HUES6 (cell line): ENCODE measurements around the gene PSMB10.
A peak's percentile ranks its signal among the peaks of the same experiment; 100 is the strongest.
"Not testable (repeated sequence)": the region's sequence is repeated elsewhere in the genome, so short reads cannot be mapped to it uniquely, and the experiment has no call there.

ENCODE experiments used
- H3K27ac ChIP-seq: 2 replicates; pipeline ENCODE4 v1.7.0; 2013; ENCODE audit warnings: low read depth, mild to moderate bottlenecking, low read length, inconsistent platforms
- H3K27me3 ChIP-seq: 2 replicates; pipeline ENCODE4 v1.6.1; 2013; ENCODE audit warnings: low read length; ENCODE audit not compliant: control insufficient read depth, insufficient read depth
- H3K36me3 ChIP-seq: 2 replicates; pipeline ENCODE4 v1.6.1; 2013; ENCODE audit warnings: low read length; ENCODE audit not compliant: control insufficient read depth, insufficient read depth
- H3K4me1 ChIP-seq: 2 replicates; pipeline ENCODE4 v1.6.1; 2013; ENCODE audit warnings: low read length; ENCODE audit not compliant: control insufficient read depth, insufficient read depth
- H3K4me3 ChIP-seq: 2 replicates; pipeline ENCODE4 v1.5.1; 2013; ENCODE audit warnings: low read depth, low read length
- H3K9ac ChIP-seq: one replicate; pipeline ENCODE4 v1.6.1; 2013; ENCODE audit warnings: mild to moderate bottlenecking, low read length
- H3K9me3 ChIP-seq: 2 replicates; pipeline ENCODE4 v1.6.1; 2013; ENCODE audit warnings: low read depth, low read length; ENCODE audit not compliant: control insufficient read depth, insufficient read depth

The PSMB10 gene

GRCh38 chr16:67917852-67918236, 18.8 kb downstream of the PSMB10 start:
- Histone ChIP-seq H3K9ac (no peak overlapping the region), H3K27ac (peak overlapping the region; percentile 9; the same call in 1 of the 2 replicates), H3K36me3 (peaks cover 13% of the 10 kb centered on the region)

DNA sequence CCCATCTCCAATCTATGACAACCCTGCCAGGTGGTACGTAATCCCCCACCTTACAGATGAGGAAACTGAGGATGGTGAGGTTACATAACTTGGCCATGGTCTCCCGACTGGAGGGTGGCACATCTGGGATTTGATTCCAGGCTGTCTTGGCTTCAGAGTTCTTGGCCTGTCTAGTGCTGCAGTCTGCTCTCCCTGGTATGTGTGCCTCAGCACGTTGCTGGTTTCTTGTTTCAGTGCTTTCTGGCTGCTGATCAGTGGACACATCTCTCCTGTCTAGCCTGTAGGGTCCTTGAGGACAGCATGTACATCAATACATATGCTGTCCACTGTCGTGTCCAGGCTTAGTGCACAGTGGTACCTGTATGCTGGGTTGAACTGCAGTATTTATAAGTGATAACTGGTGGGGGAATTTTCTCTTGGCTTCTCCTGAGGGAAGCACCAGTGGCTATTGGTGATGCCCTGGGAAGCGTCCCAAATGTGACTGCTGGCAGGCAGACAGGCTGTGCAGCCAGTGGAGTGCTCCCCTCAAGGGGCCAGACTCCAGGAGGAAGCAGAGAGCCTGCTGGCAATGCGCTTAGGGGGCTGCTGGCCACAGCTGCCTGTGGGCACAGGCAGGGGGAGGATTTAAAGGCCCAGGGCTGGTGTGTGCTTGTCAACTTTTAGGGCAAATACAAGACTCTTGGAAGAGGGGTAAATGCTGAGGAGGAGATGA, 19.4 kb downstream of the PSMB10 start:
- Histone ChIP-seq H3K4me1 (peaks cover 32% of the 10 kb centered on the region), H3K9me3 (no peaks in the 10 kb centered on the region), H3K4me3 (no peak overlapping the region), H3K27me3 (no peaks in the 10 kb centered on the region), H3K27ac (peak overlapping the region; percentile 9; the same call in 1 of the 2 replicates), H3K36me3 (peaks cover 13% of the 10 kb centered on the region), H3K9ac (no peak overlapping the region)

More at GRCh38 chr16:67917852-67918236, 18.8 kb downstream of the PSMB10 start:
- no peak overlapping the region for H3K4me3 ChIP-seq
- H3K9me3 ChIP-seq, result no peaks in the 10 kb centered on the region
- no peaks in the 10 kb centered on the region for H3K27me3 ChIP-seq
- H3K4me1 ChIP-seq, result peaks cover 32% of the 10 kb centered on the region

DNA sequence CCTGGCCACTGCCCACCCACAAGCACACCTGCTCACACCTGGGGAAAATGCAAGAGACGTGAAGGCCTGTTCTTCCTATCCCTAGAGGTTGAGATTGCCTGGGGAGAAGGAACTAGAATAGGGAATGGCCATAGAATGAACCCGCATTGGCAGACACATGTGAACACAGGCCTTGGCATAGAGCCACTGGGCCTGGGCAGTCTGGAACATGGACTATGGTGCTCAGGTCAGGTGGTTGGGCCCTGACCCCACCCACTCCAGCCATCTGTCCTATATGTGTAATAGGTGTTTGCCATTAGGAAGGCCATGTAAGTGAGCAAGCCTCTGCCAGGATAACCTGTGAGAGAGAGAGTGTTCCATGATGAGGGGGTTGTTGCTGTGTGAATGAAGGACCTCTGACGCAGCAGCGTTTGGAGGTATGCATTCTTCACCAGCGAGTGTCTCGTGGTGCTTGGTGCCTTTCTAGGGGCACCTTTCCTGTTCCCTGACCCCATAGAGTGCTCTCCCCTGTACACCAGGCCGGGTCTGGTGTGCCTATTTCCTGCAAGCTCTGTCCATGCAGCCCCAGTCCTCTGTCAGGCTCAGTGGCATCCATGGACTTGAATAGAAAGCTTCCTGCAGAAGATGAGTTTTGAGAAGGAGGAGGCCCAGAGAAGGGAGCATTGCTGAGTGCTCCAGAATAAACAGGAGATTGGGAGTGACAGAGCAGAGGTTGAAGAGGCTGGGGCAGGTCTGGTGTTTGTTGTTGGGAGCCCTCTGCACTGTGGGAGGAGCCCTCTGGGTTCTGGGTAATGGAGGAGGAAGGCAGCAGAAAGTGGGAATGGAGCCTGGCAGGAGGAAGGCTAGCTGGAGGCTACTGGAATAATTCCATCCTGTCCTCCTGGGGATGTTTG, 20.6 kb downstream of the PSMB10 start:
- H3K9ac ChIP-seq, result peak overlapping the region; percentile 34
- H3K27ac ChIP-seq, result no peak overlapping the region
- no peaks in the 10 kb centered on the region for H3K9me3 ChIP-seq
- H3K4me1 ChIP-seq, result peaks cover 32% of the 10 kb centered on the region
- no peak overlapping the region for H3K4me3 ChIP-seq
- H3K36me3 ChIP-seq, result peaks cover 19% of the 10 kb centered on the region
- no peaks in the 10 kb centered on the region for H3K27me3 ChIP-seq

GRCh38 chr16:67915496-67915769, 21.2 kb downstream of the PSMB10 start:
- Histone ChIP-seq H3K9ac (peak overlapping the region; percentile 62), H3K4me1 (peaks cover 32% of the 10 kb centered on the region), H3K36me3 (peaks cover 19% of the 10 kb centered on the region)
- not testable (repeated sequence) for H3K4me3 ChIP-seq, H3K27me3 ChIP-seq, H3K27ac ChIP-seq, H3K9me3 ChIP-seq

- peak overlapping the region; percentile 62 for H3K9ac ChIP-seq
- H3K4me3 ChIP-seq, result no peak overlapping the region
- H3K4me1 ChIP-seq, result peaks cover 32% of the 10 kb centered on the region
- H3K9me3 ChIP-seq, result no peaks in the 10 kb centered on the region
- no peaks in the 10 kb centered on the region for H3K27me3 ChIP-seq
- H3K27ac ChIP-seq, result peak overlapping the region; percentile 12; the same call in 1 of the 2 replicates
- peaks cover 22% of the 10 kb centered on the region for H3K36me3 ChIP-seq
Measured at GRCh38 chr16:67914758-67915495, 21.7 kb downstream of the PSMB10 start.

GRCh38 chr16:67910158-67910557, 26.5 kb downstream of the PSMB10 start:
- no peak overlapping the region for H3K9ac ChIP-seq
- H3K9me3 ChIP-seq, result no peaks in the 10 kb centered on the region
- H3K4me3 ChIP-seq, result no peak overlapping the region
- H3K27me3 ChIP-seq, result no peaks in the 10 kb centered on the region
- peaks cover 24% of the 10 kb centered on the region for H3K36me3 ChIP-seq
- H3K4me1 ChIP-seq, result peaks cover 6% of the 10 kb centered on the region
- no peak overlapping the region for H3K27ac ChIP-seq

DNA sequence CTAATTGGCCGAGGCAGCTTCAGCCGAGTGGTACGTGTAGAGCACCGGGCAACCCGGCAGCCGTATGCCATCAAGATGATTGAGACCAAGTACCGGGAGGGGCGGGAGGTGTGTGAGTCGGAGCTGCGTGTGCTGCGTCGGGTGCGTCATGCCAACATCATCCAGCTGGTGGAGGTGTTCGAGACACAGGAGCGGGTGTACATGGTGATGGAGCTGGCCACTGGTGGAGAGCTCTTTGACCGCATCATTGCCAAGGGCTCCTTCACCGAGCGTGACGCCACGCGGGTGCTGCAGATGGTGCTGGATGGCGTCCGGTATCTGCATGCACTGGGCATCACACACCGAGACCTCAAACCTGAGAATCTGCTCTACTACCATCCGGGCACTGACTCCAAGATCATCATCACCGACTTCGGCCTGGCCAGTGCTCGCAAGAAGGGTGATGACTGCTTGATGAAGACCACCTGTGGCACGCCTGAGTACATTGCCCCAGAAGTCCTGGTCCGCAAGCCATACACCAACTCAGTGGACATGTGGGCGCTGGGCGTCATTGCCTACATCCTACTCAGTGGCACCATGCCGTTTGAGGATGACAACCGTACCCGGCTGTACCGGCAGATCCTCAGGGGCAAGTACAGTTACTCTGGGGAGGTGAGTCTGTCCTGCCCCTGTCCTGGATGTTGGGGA, 27.5 kb downstream of the PSMB10 start:
- H3K9me3 ChIP-seq, result no peaks in the 10 kb centered on the region
- H3K4me1 ChIP-seq, result no peaks in the 10 kb centered on the region
- no peak overlapping the region for H3K27ac ChIP-seq
- no peak overlapping the region for H3K4me3 ChIP-seq
- H3K36me3 ChIP-seq, result peaks cover 24% of the 10 kb centered on the region
- H3K9ac ChIP-seq, result no peak overlapping the region
- H3K27me3 ChIP-seq, result no peaks in the 10 kb centered on the region

DNA sequence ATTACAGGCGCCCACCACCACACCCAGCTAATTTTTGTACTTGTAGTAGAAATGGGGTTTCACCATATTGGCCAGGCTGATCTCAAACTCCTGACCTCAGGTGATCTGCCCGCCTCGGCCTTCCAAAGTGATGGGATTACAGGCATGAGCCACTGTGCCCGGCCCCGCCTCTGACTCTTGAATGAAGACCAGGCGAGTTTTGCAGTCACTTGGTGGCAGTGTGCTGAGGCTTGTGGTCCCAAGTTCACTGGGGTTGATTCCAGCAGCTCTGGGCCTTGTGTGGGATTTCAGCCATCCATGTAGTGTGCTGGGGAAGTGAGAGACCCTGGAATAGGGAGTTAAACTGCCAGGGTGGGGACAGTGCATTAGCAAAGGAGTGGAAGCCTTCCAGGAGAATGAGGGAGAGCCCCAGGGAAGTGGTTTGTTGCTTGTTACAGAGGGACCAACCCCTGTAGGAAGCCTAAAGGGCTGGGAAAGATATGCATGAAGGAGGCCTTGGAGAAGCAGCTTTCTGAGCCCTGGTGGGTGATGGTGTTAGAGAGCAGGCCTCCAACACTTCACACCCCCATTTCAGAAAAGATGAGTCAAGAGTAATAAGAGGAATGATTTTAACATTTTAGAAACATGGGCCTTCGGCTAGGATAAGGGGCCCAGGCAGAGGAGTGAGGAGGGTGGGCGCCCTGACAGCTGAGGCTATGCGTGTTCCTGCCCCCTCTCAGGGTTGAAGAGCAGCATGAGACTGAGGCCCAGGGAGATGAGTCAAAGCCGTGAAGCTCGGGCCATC, 29.1 kb downstream of the PSMB10 start:
- Histone ChIP-seq H3K4me3 (no peak overlapping the region), H3K4me1 (no peaks in the 10 kb centered on the region), H3K9me3 (no peaks in the 10 kb centered on the region), H3K27me3 (no peaks in the 10 kb centered on the region), H3K36me3 (peaks cover 33% of the 10 kb centered on the region), H3K9ac (no peak overlapping the region), H3K27ac (no peak overlapping the region)

- H3K9ac ChIP-seq, result no peak overlapping the region
- no peaks in the 10 kb centered on the region for H3K4me1 ChIP-seq
- peaks cover 12% of the 10 kb centered on the region for H3K36me3 ChIP-seq
- no peak overlapping the region for H3K4me3 ChIP-seq
- no peaks in the 10 kb centered on the region for H3K27me3 ChIP-seq
- no peak overlapping the region; the same call in 1 of the 2 replicates for H3K27ac ChIP-seq
- no peaks in the 10 kb centered on the region for H3K9me3 ChIP-seq
Measured at GRCh38 chr16:67902831-67903230, 33.8 kb downstream of the PSMB10 start.

- no peak overlapping the region for H3K4me3 ChIP-seq
- no peaks in the 10 kb centered on the region for H3K9me3 ChIP-seq
- H3K9ac ChIP-seq, result no peak overlapping the region
- H3K4me1 ChIP-seq, result no peaks in the 10 kb centered on the region
- peaks cover 12% of the 10 kb centered on the region for H3K36me3 ChIP-seq
- H3K27ac ChIP-seq, result no peak overlapping the region
- H3K27me3 ChIP-seq, result no peaks in the 10 kb centered on the region
Measured at GRCh38 chr16:67901734-67902133, 34.9 kb downstream of the PSMB10 start.
